Measurements from ENCODE around the gene ZNF592. TPM values are rescaled to one million over a fixed set of nuclear protein-coding genes. Genes with fewer than 3 reads are reported as not detected.

The ZNF592 gene
- total RNA-seq, 1 donor from 2014 or later: 36.1 TPM

GRCh38 chr15:84737005-84737404, 11.4 kb upstream of the ZNF592 start:
- TF ChIP-seq CTCF (IDR thresholded peaks at IDR 0.05): no peak

GRCh38 chr15:84740691-84741090, 7.7 kb upstream of the ZNF592 start:
- Histone ChIP-seq H3K36me3 (no peaks in the 10 kb centered on the region), H3K9me3 (no peaks in the 10 kb centered on the region), H3K4me3 (no peak overlapping the region), H3K27me3 (no peaks in the 10 kb centered on the region), H3K27ac (no peak overlapping the region), H3K4me1 (peaks cover 0 to 3% of the 10 kb centered on the region in 2 donors)
- TF ChIP-seq CTCF (IDR thresholded peaks at IDR 0.05): no peak
- no peak for DNase-seq (ENCODE audit: low spot score in 2 of 2)
- intact Hi-C loops (cut with DNase I): no loop called here

More at GRCh38 chr15:84737005-84737404, 11.4 kb upstream of the ZNF592 start:
- intact Hi-C loops (cut with DNase I): no loop called here
- no peaks in the 10 kb centered on the region for H3K4me1 ChIP-seq
- no peaks in the 10 kb centered on the region for H3K27me3 ChIP-seq
- no peak for DNase-seq (ENCODE audit: low spot score in 2 of 2)
- no peaks in the 10 kb centered on the region for H3K36me3 ChIP-seq
- H3K9me3 ChIP-seq: no peaks in the 10 kb centered on the region
- H3K4me3 ChIP-seq: no peak overlapping the region
- H3K27ac ChIP-seq: no peak overlapping the region

GRCh38 chr15:84741121-84741520, 7.3 kb upstream of the ZNF592 start:
- Histone ChIP-seq H3K36me3 (no peaks in the 10 kb centered on the region), H3K27me3 (no peaks in the 10 kb centered on the region), H3K9me3 (no peaks in the 10 kb centered on the region), H3K4me1 (peaks cover 0 to 4% of the 10 kb centered on the region in 2 donors), H3K27ac (no peak overlapping the region), H3K4me3 (no peak overlapping the region)
- intact Hi-C loops (cut with DNase I): no loop called here
- TF ChIP-seq CTCF (IDR thresholded peaks at IDR 0.05): no peak
- no peak for DNase-seq (ENCODE audit: low spot score in 2 of 2)

GRCh38 chr15:84747416-84748273, 747 bp upstream of the ZNF592 start:
- intact Hi-C loops (cut with DNase I): loop anchor here (1.0 to 2.0 kb wide), 5 partner anchors 30 to 177 kb away; partner anchors contain the start of genes ALPK3, NMB and ZSCAN2
- peak in 1 of 3 experiments; percentile 20 for TF ChIP-seq CTCF (IDR thresholded peaks at IDR 0.05)
- Histone ChIP-seq H3K27ac (peak overlapping the region; percentile 99), H3K36me3 (no peaks in the 10 kb centered on the region), H3K9me3 (no peaks in the 10 kb centered on the region), H3K4me3 (peak overlapping the region; percentile 82 to 94), H3K27me3 (no peaks in the 10 kb centered on the region), H3K4me1 (peaks cover 7 to 37% of the 10 kb centered on the region in 2 donors)
- peak; percentile 20 to 89 for DNase-seq (ENCODE audit: low spot score in 2 of 2)

- Histone ChIP-seq H3K27ac (peak overlapping the region; percentile 83 to 99), H3K4me1 (peaks cover 7 to 49% of the 10 kb centered on the region in 2 donors), H3K36me3 (no peaks in the 10 kb centered on the region), H3K27me3 (no peaks in the 10 kb centered on the region), H3K9me3 (no peaks in the 10 kb centered on the region), H3K4me3 (peak overlapping the region; percentile 82 to 94)
- intact Hi-C loops (cut with DNase I): loop anchor here (2.0 kb wide), 4 partner anchors 67 to 175 kb away; partner anchors contain the start of genes ALPK3, NMB and ZSCAN2
- TF ChIP-seq CTCF (IDR thresholded peaks at IDR 0.05): no peak
- peak in 1 of 2 donors; percentile 68 for DNase-seq (ENCODE audit: low spot score in 2 of 2)
These were observed 959 bp downstream of the ZNF592 start for GRCh38 chr15:84749111-84749991.
